GM12875 (cell line): ENCODE data around the gene MCM3AP.

Experiments
- H3K4me3 ChIP-seq: one replicate; pipeline ENCODE4 v1.5.1; 2011; ENCODE audit warnings: low read depth, low read length, control low read depth
- TF ChIP-seq, protein P1 (sequence below): IDR thresholded peaks from 2 replicates; pipeline ENCODE4 v1.5.1; 2011; ENCODE audit warnings: low read depth, mild to moderate bottlenecking, control low read depth, inconsistent platforms, low read length, moderate library complexity, borderline replicate concordance; ENCODE audit not compliant: insufficient read depth

MCM3AP gene

DNA sequence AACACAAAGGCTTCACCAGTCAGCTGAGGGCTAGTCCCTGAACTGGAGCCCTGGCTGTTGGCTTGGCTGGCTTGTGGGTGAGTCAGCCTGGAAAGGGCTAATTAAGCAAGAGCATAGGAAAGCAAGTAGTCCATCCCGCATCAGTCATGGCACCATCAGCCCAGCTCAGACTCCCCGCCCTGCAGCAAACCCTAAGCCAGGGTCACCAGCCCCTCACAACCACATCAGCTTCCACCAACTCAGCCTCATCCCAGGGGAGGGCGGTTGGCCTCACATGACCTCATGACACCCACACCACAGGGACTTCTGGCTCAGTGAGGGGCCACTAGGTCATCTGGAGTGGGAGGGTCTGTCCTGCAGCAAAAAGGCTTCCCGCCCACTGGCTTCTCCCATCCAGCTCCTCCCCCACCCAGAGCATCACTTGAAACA lies 94.1 kb downstream of the MCM3AP start:
- TF ChIP-seq, protein P1, sequence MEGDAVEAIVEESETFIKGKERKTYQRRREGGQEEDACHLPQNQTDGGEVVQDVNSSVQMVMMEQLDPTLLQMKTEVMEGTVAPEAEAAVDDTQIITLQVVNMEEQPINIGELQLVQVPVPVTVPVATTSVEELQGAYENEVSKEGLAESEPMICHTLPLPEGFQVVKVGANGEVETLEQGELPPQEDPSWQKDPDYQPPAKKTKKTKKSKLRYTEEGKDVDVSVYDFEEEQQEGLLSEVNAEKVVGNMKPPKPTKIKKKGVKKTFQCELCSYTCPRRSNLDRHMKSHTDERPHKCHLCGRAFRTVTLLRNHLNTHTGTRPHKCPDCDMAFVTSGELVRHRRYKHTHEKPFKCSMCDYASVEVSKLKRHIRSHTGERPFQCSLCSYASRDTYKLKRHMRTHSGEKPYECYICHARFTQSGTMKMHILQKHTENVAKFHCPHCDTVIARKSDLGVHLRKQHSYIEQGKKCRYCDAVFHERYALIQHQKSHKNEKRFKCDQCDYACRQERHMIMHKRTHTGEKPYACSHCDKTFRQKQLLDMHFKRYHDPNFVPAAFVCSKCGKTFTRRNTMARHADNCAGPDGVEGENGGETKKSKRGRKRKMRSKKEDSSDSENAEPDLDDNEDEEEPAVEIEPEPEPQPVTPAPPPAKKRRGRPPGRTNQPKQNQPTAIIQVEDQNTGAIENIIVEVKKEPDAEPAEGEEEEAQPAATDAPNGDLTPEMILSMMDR: no peak
- H3K4me3 ChIP-seq: no peak overlapping the region

DNA sequence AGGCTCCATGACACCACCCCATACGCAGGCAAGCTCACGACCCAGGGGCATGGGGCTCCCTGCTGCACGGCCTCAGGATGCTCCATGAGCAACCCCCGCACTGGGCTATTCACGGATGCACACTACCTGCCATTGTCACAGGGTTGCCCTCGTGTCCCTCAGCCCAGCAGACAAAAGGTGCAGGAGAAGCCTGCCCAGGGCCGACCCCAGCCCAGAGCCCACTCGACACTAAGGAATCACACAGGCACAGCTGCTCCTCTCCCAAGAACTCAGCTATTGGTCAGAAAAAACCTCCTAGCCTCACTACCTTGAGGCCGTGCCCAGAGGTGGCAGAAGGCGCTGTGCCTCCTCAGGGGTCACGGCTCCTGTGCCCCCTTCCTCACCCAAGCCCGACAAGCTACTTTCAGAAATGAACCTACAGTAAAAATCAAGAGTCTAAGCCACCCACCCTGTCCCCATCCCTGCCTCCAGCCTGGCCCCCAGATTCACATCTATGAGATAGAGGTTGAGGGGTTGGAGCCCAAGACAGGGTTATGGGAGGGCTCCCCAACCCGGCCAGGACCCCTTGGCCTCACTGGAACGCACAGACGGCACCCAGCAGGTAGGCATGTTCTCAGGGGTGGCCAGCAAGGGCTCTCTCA lies 94.8 kb downstream of the MCM3AP start:
- H3K4me3 ChIP-seq: no peak overlapping the region
- TF ChIP-seq, protein P1: no peak

GRCh38 chr21:46189959-46190490 lies 95.4 kb downstream of the MCM3AP start:
- H3K4me3 ChIP-seq: no peak overlapping the region
- TF ChIP-seq, protein P1: no peak

DNA sequence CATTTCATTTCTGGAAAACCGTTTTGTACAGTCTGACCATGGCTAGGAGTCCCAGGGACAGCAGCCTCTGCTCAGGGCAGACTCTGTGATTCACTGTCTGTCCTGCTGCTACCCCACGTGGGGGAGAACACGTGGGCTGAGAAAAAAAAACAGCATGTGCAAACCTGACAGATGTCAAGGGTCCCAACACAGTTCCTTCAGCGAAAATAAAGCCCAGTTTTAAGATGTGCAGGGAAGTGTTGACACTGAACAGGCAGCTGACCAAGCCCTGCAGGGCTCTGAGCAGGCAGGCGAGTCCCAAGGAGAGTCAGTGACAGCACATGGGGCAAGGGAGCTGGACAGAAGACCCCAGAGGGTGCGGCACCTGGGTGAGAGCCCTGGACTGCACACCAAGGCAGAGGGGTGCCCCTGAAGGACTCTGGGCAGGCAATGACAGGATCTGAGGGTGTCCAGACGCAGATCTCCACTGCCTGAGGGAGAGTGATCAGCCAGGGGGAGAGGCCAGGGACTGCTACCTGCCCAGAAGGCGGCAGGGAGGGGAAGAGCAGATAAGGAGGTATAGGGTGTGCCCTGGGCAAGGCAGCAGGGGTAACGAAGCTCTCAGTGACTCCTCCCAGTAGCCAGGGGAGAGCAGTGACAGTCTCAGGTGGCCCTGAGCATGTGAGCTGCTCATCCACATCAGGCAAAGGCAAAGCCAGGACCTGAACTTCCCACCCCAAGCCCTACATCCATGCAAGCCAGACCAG lies 96.0 kb downstream of the MCM3AP start:
- TF ChIP-seq, protein P1: no peak
- H3K4me3 ChIP-seq: no peak overlapping the region

GRCh38 chr21:46188226-46189212 lies 96.9 kb downstream of the MCM3AP start:
- TF ChIP-seq, protein P1: no peak
- H3K4me3 ChIP-seq: no peak overlapping the region

- TF ChIP-seq, protein P1: no peak
- no peak overlapping the region for H3K4me3 ChIP-seq
Observed at GRCh38 chr21:46187814-46188213, 97.6 kb downstream of the MCM3AP start.
